ENCODE data around the gene RGL1.

RGL1 gene

DNA sequence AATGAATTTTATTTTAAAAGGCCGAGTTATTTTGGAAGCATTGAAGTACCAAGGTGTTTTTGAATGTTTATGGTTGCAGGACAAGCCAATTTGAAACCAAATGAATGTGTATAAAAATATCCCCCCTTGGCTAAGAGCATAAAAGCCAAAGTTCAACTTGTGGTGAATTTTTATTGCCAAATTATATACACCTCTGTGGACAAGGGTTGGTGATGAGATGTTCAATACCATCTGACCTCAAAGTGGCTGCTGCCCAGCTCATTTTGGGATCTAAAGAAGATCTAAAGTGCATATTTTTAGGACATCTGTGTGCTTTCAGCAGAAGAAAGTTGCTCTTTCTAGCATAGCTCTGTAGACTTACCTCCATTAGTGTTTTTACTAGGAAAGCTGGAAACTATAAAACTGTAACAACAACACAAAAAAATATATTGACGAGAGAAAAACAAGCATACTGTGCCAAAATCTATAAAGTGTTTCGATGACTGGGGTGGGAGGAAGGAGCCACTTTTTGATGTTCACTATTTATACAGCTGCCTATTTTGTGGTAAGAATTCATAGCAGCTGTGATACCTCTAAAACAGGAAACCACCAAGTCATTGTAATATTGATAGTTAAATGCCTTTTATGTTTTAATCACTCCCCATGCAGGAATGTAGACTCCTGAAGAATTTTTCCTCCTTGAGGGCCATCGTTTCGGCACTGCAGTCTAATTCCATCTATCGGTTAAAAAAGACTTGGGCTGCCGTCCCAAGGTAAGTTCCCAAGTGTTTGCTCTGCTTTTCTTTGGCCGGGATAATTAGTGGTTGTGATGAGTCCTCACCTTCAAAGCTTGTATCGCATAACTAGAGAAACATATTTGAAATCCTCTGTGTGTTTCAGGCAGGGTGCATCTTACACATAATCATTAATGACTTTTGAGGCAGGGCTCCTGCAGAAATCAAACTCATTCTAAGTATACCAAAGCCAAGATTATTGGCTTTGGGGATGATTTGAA lies 83.2 kb downstream of the RGL1 start:
- no peak for DNase-seq (ENCODE audit: low read depth in 1 of 2, low spot score in 1 of 2)

DNA sequence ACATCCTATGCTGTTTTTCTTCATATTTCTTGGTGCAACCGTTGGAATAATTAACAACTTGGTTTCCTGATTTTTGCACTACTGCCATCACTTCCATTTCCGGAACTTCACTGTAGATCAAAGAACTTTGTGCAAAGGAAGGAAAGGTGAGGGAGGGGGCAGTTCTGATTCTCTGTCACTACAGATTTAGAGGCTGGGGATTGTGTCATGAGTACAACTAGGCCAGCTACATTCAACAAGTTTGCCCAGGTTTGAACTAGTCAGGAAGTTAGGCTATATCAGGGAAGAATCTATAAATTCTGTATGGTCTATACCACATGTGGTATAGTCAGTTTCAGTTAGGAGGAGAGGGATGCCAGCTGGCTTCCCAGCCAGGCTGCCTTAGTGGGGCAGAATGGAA lies 84.2 kb downstream of the RGL1 start:
- no peak for DNase-seq (ENCODE audit: low read depth in 1 of 2, low spot score in 1 of 2)

DNA sequence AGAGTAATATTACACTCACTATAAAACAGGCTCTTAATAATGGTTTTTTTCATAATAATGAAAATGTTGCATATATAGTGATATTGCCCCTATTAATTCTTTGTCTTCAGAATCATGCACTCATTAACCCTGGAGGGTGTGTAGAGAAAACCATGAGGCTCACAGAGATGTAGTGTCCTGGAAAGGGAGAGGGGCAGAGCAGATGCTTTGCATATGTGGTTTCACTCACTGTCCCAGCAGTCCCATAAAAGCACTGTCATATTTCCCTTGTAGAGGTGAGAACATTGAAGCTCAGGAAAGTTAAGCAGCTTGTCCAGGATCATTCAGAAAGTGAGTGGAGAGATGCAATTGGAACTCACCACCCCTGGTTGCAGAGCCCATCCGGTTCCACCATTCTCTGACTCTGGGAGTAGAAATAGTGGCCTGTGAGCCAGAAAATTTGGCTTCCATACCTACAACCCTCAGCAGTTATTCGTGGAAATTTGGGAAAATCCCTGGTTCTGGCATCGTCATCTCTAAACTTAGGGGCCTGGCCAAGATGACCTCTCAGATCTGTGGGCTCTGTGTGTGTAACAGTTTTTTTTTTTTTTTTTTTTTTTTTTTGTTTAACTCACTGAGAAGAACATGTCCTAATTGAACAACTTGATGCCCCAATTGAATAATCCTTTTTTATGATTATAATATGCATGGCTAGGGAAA lies 86.4 kb downstream of the RGL1 start:
- no peak for DNase-seq (ENCODE audit: low read depth in 1 of 2, low spot score in 1 of 2)

DNA sequence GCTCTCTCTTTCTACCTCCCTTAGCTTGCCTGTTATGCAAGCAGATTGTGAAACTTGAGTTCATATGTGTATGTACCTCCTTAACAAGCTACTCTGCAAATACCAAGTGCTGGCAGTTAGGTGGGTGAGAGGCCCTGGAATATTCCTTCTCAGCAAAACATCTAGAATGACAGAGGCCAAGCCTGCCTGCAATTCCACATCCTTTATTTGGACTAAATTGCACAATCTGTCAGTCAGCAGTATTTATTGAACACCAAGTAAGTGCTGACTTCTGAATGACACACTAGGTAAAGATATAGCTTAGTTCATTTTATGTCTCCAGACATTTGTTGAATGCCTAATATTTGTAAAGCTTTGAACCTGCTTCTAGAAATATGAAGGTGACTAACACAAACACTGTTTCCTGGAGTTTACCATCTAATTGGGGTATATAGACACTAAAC lies 87.5 kb downstream of the RGL1 start:
- DNase-seq (ENCODE audit: low read depth in 1 of 2, low spot score in 1 of 2): no peak

DNA sequence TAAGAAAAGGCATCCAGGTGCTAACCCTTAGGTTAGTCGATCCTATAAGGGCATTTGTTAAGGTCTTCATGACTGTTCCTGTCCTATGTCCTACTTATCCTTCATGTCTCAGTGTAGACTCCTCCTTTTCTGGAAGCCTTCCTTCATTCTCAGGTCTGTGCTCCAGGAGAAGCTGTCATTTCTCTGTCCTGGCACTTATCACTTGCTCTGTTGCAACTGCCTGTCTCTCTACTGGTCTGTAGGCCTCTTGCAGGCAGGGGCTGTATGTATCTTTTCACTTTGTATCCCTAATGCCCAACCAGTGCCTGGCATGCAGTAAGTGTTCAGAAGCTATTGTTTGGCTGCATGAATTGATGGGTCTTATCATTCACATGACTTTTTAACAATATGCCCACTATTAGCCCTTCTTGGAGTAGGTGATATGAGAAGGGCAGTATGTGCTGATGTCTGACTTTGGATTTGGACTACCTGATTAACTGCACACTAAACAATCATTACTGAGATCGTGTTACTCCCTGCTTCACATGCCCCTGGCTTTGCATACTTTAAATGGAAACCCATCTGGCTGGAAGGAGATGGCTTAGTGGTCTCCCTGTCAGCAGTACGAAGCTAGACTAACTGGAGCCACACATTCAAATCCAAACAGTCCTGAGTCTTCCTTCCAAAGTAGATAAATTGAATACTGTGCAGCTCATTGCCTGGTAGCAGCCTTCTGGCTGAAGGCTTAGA lies 88.8 kb downstream of the RGL1 start:
- no peak for DNase-seq (ENCODE audit: low read depth in 1 of 2, low spot score in 1 of 2)

DNA sequence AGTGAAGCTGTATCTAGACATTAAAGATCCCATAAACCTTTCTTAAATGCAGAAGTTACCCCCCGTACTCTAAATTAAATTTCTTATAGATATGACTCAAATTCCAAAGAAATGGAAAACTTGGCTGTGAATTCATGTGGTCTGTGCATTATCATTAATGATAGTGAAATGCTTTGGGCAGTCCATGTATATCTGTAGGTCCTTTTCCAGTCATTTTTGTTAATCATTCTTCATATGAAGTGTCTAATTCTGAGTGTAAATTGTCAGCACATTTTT lies 89.3 kb downstream of the RGL1 start:
- DNase-seq (ENCODE audit: low read depth in 1 of 2, low spot score in 1 of 2): no peak

DNA sequence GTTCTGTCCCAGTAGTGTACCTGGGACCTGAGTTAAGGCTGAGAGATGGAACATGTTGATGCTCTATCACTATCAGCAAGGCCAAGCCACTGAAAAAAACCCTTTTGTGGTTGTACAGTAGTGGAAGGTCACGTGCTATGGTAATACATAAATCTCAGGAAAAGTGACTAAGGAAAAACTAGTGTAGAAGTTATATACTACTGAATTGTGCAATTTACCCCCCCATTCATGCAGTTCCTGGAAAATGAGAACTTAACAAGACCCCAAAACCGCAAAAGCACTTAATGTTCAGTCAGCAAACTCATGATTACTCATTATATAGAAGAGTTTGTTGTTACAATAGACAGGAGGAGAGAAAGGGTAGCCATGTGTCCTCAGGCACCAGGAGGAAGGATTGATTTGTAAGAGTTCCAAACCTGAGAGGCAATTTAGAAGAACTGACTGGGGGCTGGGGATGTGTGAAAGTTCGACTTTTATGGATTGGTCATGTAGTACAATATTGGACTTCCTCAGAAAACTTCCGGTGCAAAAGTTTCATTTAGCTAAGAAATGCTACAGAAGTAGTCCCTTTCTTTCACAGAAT lies 91.6 kb downstream of the RGL1 start:
- no peak for DNase-seq (ENCODE audit: low read depth in 1 of 2, low spot score in 1 of 2)

DNA sequence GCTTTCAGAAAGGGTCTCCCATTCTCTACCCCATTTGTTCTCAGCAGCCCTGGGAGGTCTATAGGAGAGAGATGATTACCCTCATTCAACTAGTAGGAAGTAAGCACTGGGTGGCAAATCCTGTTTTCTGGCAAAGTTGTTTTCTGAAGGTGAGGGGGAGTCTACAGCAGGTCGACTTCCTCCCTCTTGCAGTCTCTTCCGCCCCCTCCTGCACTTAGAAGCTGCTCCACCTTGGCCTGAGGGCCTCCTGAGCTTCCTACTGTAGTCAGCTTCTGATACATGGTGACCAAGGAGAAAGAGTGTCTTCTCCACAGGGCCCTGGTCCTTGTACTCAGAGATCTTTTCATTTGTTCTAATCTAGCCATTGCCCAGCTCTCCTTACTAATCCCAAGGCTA lies 93.1 kb downstream of the RGL1 start:
- no peak for DNase-seq (ENCODE audit: low read depth in 1 of 2, low spot score in 1 of 2)

DNA sequence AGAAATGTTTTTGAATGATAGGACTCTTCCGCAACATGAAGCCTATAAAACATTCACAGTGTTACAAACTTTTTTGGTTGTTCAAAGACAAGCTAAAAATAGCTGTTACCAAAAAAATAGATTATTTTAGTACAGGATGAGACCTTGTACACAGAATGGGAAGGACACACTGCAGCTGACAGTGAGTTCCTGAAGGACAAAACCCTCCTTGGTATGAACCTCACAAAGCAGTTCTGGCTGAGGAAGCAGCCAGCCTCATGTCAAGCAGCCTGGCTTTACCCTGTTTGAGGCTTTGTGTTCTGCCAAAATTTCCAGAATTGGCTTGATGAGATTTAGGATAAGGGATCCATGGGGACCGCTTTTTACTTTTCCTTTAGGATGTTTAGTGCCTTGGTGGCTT lies 93.7 kb downstream of the RGL1 start:
- no peak for DNase-seq (ENCODE audit: low read depth in 1 of 2, low spot score in 1 of 2)

DNA sequence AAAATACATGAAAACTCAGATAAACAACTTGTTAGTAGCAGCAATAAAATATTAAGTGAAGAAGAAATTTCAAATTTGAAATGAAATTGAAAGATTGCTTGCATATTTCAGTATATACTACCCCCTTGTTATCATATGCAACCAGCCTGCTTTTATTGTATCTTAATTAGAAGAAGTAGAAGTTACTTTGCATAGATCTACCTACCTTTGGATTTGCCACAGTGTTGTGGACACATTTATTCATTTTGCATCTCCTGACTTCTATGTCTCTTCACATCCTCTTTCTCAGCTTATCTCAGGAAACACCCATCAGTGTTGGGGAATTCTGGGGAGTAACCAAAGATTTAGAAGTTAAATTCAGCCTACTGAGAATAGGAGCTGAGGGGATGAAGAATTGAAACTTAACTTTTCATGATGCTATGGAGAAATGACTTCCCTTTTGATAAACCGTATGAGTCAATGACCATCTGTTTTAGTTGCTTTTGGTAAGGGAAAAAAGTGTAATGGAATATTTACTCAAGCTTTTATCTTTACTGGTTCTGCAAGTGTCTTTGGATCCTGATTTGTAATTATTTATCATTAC lies 96.9 kb downstream of the RGL1 start:
- DNase-seq (ENCODE audit: low read depth in 1 of 2, low spot score in 1 of 2): no peak

DNA sequence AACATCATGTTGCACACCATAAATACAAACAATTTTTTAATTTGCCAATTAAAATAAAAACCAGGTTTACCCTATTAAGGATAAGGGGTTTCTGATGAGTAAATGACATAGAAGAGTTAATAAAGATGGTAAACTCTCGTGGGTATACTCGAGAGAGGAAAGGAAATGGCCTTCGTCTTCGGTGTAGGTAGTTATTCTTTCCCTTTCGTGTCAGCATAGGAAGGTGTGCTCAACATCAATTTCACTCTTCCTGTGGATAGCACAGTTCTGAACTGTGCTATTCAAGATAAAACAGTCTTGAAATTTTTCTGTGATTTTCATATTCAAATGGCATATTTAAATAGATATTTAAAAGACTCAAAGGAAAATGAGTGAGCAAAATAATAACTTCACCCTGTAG lies 98.2 kb downstream of the RGL1 start:
- no peak for DNase-seq (ENCODE audit: low read depth in 1 of 2, low spot score in 1 of 2)

DNA sequence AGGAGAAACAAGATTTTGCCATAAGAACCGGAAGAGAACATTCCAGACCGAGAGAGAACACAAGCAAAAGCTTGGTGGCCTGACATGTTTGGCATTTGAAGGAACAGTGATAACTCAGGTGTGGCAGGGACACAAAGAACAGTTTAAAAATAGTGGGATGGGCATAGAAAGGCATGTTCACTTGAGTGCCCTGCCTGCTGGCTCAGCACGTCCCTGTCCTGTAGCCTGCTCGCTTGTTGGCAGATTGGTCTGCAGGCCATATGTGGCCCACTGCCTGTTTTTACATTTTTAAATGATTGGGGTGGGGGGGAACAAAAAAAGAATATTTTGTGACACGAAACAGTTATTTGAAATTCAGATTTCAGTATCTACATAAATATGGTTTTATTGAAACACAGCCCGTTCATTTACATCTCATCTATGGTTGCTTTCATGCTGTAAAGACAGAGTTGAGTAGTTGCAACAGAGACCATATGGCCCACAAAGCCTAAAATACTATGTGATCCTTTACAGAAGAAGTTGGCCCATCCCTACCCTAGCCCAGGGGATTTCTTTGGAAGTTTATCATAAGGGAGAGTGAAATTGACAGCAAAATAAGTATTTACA lies 100.7 kb downstream of the RGL1 start:
- DNase-seq (ENCODE audit: low read depth in 1 of 2, low spot score in 1 of 2): no peak

DNA sequence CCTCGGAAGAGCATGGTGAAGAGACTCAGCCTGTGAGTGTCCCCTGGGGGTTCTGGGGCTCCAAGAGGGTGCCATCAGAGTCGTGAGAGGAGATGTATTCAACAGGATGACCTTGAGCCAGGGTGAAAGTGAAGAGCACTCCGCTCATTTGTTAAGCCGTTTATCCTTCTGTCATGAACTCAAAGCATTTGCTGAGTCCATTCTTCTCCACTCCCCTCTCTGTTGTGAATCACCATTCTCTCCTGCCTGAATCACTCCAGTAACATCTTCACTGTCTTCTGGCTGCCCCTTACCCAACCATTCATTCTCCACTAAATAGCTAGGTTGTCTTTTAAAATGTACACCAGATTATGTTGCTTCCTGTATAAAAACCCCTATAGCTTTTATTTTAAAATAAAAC lies 102.2 kb downstream of the RGL1 start:
- no peak for DNase-seq (ENCODE audit: low read depth in 1 of 2, low spot score in 1 of 2)

DNA sequence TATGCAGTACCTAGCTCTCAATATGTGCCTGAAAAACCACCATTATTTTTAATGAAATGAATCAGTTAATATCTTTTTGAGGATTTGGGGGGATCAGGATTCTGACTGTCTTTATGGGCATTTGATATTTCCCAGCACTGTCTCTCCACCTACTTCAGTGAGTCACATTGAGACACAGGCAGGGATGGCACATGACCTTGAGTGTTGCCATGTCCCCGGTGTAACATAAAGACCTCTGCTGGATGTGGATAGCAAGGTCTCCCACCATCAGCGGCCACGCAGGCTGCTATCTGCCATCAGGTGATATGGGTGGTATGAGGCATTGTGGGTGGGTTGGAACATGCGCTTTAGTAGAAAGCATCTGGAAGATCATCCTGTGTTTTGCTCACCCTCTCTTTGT lies 103.2 kb downstream of the RGL1 start:
- DNase-seq (ENCODE audit: low read depth in 1 of 2, low spot score in 1 of 2): no peak

DNA sequence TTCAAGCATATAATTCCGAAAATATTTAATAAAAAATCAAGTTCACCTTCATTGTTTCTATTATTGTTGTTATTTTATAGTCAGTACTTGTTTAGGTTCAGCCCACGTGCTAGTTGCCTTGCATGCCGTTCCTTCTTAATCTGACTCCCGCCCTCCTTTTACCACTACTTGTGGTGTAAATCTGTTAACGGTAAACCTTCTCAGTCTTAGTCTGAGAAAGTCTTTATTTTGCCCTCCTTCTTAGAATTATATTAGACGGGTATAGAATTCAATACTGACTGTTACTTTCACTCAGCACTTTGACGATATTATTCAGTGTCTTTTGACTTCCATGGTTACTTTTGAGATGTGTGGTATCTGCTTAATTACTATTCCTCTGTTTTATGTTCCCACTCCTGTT lies 104.8 kb downstream of the RGL1 start:
- DNase-seq (ENCODE audit: low read depth in 1 of 2, low spot score in 1 of 2): no peak

DNA sequence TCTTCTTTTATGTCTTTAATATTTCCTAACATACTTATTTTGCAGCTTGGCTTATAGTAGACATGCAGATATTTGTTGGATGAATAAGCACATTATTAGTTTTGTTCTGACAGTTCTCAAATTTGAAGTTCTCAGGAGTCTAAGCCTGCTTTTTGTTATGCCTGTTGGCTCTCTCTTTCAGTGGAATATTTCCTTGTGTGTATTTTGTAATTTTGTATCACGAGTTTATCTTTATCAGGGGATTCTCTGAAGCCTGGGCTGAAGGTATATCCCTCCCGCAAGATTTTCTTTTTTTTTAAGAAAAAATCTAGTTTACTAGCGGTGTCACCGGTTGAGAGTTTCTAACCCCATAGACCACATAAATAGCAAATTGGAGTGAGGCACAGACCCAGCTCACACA lies 105.9 kb downstream of the RGL1 start:
- no peak for DNase-seq (ENCODE audit: low read depth in 1 of 2, low spot score in 1 of 2)

DNA sequence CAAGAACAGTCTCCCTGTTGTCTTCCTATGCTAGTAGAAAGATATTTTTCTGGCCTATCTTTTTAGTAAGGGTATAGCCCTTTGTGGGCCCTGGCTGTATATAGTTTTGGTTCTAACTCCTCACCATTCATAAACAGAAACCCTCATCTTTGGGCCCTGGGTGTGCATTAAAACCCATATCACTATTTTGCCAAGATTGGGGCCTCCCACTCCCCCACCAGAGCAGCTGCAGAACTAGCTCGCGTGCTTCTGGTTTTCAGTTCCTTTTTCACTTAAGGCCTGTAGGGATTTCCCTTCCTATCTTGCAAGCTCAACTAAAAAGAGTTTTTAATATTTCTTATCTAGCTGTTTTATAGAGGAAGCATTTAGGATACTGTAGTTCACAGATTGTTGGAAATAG lies 106.4 kb downstream of the RGL1 start:
- no peak for DNase-seq (ENCODE audit: low read depth in 1 of 2, low spot score in 1 of 2)

DNA sequence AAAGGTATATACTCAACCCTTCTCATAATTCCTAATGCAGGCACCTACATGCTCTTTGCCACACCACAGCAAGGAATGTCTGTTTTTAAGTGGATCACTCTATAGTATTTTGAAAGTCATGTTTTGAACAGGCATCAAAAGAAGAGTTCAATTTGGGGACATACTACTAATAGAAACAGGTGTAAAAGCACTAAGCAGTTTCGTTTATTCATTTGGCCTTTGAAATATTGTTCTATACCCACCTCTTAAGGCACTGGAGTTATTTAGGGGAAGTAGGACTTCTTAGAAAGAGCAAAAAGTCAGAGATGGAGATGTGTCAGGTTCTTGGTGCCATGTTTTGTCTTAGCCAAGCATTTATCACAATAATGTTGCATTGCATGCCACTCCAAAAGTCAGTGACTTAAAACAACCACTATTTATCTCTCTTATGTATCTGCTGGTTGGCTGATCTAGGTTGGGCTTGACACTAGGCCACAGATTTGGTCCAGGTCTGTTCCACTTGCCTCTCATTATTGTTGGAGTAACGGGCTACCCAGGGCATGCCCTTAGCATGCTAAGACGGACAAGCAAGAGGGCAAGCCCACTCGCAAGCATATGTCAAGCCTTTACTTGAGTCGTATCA lies 107.5 kb downstream of the RGL1 start:
- no peak for DNase-seq (ENCODE audit: low read depth in 1 of 2, low spot score in 1 of 2)

DNA sequence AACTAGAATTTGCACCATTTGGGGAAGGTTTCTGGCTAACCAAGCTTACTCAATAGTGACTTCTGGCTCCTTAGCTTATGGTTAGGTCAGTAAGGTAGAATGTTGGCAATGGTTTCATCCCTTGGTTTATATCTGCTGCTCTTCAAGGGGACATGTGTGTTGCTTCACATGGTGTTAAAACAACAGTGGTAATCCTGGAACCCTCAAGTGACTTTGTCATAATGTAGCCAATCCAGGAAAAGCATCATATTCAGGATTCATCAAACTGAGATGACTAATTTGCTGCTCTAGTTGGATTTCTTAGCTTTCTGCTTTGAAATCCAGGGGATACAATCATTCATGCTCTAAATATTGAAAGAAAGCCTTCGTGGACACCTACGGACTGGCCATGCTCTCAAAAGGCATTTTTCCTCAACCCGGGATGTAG lies 108.7 kb downstream of the RGL1 start:
- DNase-seq (ENCODE audit: low read depth in 1 of 2, low spot score in 1 of 2): no peak

DNA sequence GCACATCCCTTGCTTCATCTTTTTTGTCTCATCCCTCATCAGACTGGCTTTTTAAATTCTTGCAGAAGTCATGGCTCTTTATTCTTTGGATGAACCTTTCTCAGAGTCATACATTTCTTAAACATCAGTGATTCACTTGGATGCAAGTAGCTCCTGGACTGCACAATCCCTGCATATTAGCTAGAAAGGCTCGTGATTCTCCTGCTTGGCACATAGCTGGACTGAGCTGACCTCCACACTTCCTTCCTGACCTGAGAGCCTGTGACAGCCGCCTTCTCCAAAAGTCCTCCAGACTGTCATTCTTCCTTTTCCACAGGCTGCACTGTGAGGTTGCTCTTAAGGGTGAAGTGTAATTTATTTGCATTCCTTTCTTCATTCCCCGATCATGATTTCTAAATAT lies 109.4 kb downstream of the RGL1 start:
- no peak for DNase-seq (ENCODE audit: low read depth in 1 of 2, low spot score in 1 of 2)

Measured in stimulated activated CD4-positive, alpha-beta T cell treated with anti-CD3 and anti-CD28 coated beads, Interleukin-15, amount 100 ng/mL, for 1 hour (primary cell).